Heart left ventricle (tissue), 13 donors: ENCODE results near the gene SPNS2.
"Not testable (repeated sequence)": the region's sequence is repeated elsewhere in the genome, so short reads cannot be mapped to it uniquely, and the experiment has no call there.

Experiments used
- CTCF ChIP-seq, 12 donors: fragments of 200-600 bp; sonication (generic) in 4 of 12; IDR thresholded peaks; one replicate each; pipeline versions ENCODE4 v1.5.0 to v1.8.0; 2018 to 2022; ENCODE audit warnings: antibody characterized with exemption in 12 of 12, mild to moderate bottlenecking in 5 of 12
- POLR2A ChIP-seq, 2 donors: fragments of 450-650 bp; IDR thresholded peaks; one replicate each; pipeline ENCODE4 v1.6.1; 2017; ENCODE audit warnings: antibody characterized with exemption in 2 of 2, mild to moderate bottlenecking in 2 of 2, moderate library complexity in 2 of 2
- donor health status: ischemic (EF 13 %, LVEDD 7.1; RV severe dilation, severe dysfunction).
- donor health status: DM: no; HTN: yes; CAD: no.
- donor health status: DM: no; HTN: no; CAD: no.
- donor health status: ischemic (EF 25% LVEDD 6.9; RV normal size, moderate dysfunction).
- donor health status: ischemic (EF 25% LVEDD 5.7; RV mildly dilated, moderate dysfunction).
- donor health status: ischemic (EF 35%, LVEDD 5.7; RV mildly dilated, moderate dysfunction).
- donor health status: nonischemic (EF 11% LVEDD 7.7; RV severe dilation, severe dysfunction).
- donor health status: DM: yes; HTN: yes; CAD: no.
- donor health status: PGD.
- donor health status: ischemic (EF 29% LVEDD 5.4; RV normal size, mild dysfunction).
- donor health status: nonischemic (EF 23%, LVEDD 6.1; RV moderate dilation, normal function).

- not testable (repeated sequence) for TF ChIP-seq CTCF, POLR2A (IDR thresholded peaks at IDR 0.05)
Measured at GRCh38 chr17:4578349-4578748, 79.7 kb downstream of the SPNS2 start.
